HG03571 (cell line): ENCODE measurements around the gene FMN2.
"Not testable (repeated sequence)": the region's sequence is repeated elsewhere in the genome, so short reads cannot be mapped to it uniquely, and the experiment has no call there.

Experiments
- ATAC-seq: cut with Tn5 transposase; IDR thresholded peaks from one replicate; pipeline ENCODE4 v1.9.1; 2021; ENCODE audit not compliant: unreplicated experiment

FMN2 gene

GRCh38 chr1:240295811-240296210 lies 204.1 kb downstream of the FMN2 start:
- no peak for ATAC-seq

GRCh38 chr1:240304466-240304865 lies 212.8 kb downstream of the FMN2 start:
- ATAC-seq: no peak

GRCh38 chr1:240306673-240307072 lies 215.0 kb downstream of the FMN2 start:
- no peak for ATAC-seq

GRCh38 chr1:240308096-240308495 lies 216.4 kb downstream of the FMN2 start:
- no peak for ATAC-seq

- ATAC-seq: no peak
Measured at GRCh38 chr1:240309769-240310168, 218.1 kb downstream of the FMN2 start.

- ATAC-seq: no peak
Measured at GRCh38 chr1:240310226-240310925, 218.7 kb downstream of the FMN2 start.

GRCh38 chr1:240312872-240313271 lies 221.2 kb downstream of the FMN2 start:
- no peak for ATAC-seq

- no peak for ATAC-seq
Measured at GRCh38 chr1:240314845-240315801, 223.4 kb downstream of the FMN2 start.

GRCh38 chr1:240319998-240320397 lies 228.3 kb downstream of the FMN2 start:
- no peak for ATAC-seq

- ATAC-seq: no peak
Measured at GRCh38 chr1:240320659-240321058, 229.0 kb downstream of the FMN2 start.

GRCh38 chr1:240322943-240323342 lies 231.3 kb downstream of the FMN2 start:
- no peak for ATAC-seq

GRCh38 chr1:240328382-240328781 lies 236.7 kb downstream of the FMN2 start:
- ATAC-seq: not testable (repeated sequence)

GRCh38 chr1:240329443-240329842 lies 237.8 kb downstream of the FMN2 start:
- no peak for ATAC-seq

- ATAC-seq: no peak
Measured at GRCh38 chr1:240332672-240333071, 241.0 kb downstream of the FMN2 start.

GRCh38 chr1:240337781-240338180 lies 246.1 kb downstream of the FMN2 start:
- no peak for ATAC-seq

- no peak for ATAC-seq
Measured at GRCh38 chr1:240338837-240339236, 247.2 kb downstream of the FMN2 start.

GRCh38 chr1:240341365-240342250 lies 249.9 kb downstream of the FMN2 start:
- no peak for ATAC-seq

- no peak for ATAC-seq
Measured at GRCh38 chr1:240342251-240342625, 250.6 kb downstream of the FMN2 start.

GRCh38 chr1:240343045-240343444 lies 251.4 kb downstream of the FMN2 start:
- ATAC-seq: no peak

GRCh38 chr1:240343966-240344365 lies 252.3 kb downstream of the FMN2 start:
- ATAC-seq: no peak

- ATAC-seq: no peak
Measured at GRCh38 chr1:240344918-240345317, 253.2 kb downstream of the FMN2 start.
